GM19239 (cell line): ENCODE results near the gene RRP8.

ENCODE experiments used
- DNase-seq: peaks from one replicate; pipeline ENCODE4 v3.0.0; 2011; ENCODE audit warnings: low spot score; ENCODE audit not compliant: insufficient read length
- FAIRE-seq: peaks from 2 replicates; lab custom pipeline; 2011; peaks lifted over from hg19 to GRCh38; lab: Jason Lieb, UNC

RRP8 gene

GRCh38 chr11:6556139-6556949 is 47.1 kb downstream of the RRP8 start:
- FAIRE-seq (no peak), DNase-seq (no peak)

- FAIRE-seq: no peak
- no peak for DNase-seq
Measured at GRCh38 chr11:6554828-6555706, 48.3 kb downstream of the RRP8 start.

- FAIRE-seq (no peak), DNase-seq (no peak)
Measured at GRCh38 chr11:6553634-6554033, 49.8 kb downstream of the RRP8 start.

- DNase-seq: no peak
- FAIRE-seq: no peak
Measured at GRCh38 chr11:6548641-6549040, 54.8 kb downstream of the RRP8 start.

GRCh38 chr11:6548121-6548520 is 55.3 kb downstream of the RRP8 start:
- FAIRE-seq (no peak), DNase-seq (no peak)

GRCh38 chr11:6547177-6547576 is 56.2 kb downstream of the RRP8 start:
- no peak for FAIRE-seq

GRCh38 chr11:6546735-6547134 is 56.7 kb downstream of the RRP8 start:
- no peak for FAIRE-seq
- no peak for DNase-seq

More at GRCh38 chr11:6547177-6547576, 56.2 kb downstream of the RRP8 start:
- DNase-seq: no peak

GRCh38 chr11:6545917-6546605 is 57.4 kb downstream of the RRP8 start:
- no peak for FAIRE-seq
- no peak for DNase-seq
